GM23338 (cell line): ENCODE data around the gene NLRP1. TPM values are rescaled to one million over a fixed set of nuclear protein-coding genes. Genes with fewer than 3 reads are reported as not detected.
A peak's percentile ranks its signal among the peaks of the same experiment; 100 is the strongest.

ENCODE experiments used
- ATAC-seq: fragments of 200-7000 bp; cut with Tn5 transposase; 3 replicates; pipeline ENCODE4 v1.9.1; 2020
- DNase-seq: peaks from one replicate; pipeline ENCODE4 v3.0.0-alpha.2; 2015; ENCODE audit warnings: low spot score
- H2AFZ ChIP-seq: fragments of 200-600 bp; sonication (generic); 2 replicates; pipeline ENCODE4 v1.8.0; 2016; ENCODE audit warnings: antibody characterized with exemption, mild to moderate bottlenecking, moderate library complexity
- H3F3A ChIP-seq: fragments of 200-600 bp; sonication (generic); replicated peaks from 2 replicates; pipeline ENCODE4 v1.8.0; 2017; ENCODE audit warnings: antibody characterized with exemption, mixed run types, low read depth
- H3K27ac ChIP-seq: fragments of 200-600 bp; sonication (generic); 2 replicates; pipeline ENCODE4 v1.6.1; 2016; ENCODE audit warnings: low read depth
- H3K27me3 ChIP-seq: fragments of 200-600 bp; sonication (generic); 2 replicates; pipeline ENCODE4 v1.8.0; 2016; ENCODE audit warnings: mild to moderate bottlenecking, mixed run types, moderate library complexity; ENCODE audit not compliant: insufficient read depth
- H3K36me3 ChIP-seq: fragments of 200-600 bp; sonication (generic); 2 replicates; pipeline ENCODE4 v1.8.0; 2016; ENCODE audit warnings: mild to moderate bottlenecking; ENCODE audit not compliant: insufficient read depth
- H3K4me1 ChIP-seq: fragments of 200-600 bp; sonication (generic); 2 replicates; pipeline ENCODE4 v1.8.0; 2016; ENCODE audit warnings: mild to moderate bottlenecking, moderate library complexity; ENCODE audit not compliant: insufficient read depth
- H3K4me2 ChIP-seq: fragments of 200-600 bp; sonication (generic); 2 replicates; pipeline ENCODE4 v1.7.1; 2017; ENCODE audit warnings: mixed run types
- H3K4me3 ChIP-seq: fragments of 200-600 bp; sonication (generic); 2 replicates; pipeline ENCODE4 v1.6.1; 2016; ENCODE audit warnings: mixed run types
- H3K79me2 ChIP-seq: fragments of 200-600 bp; sonication (generic); replicated peaks from 2 replicates; pipeline ENCODE4 v1.8.0; 2017; ENCODE audit warnings: mild to moderate bottlenecking; ENCODE audit not compliant: insufficient read depth
- H3K9me2 ChIP-seq: fragments of 200-600 bp; sonication (generic); 2 replicates; pipeline ENCODE4 v1.8.0; 2017; ENCODE audit not compliant: insufficient read depth
- H4K20me1 ChIP-seq: fragments of 200-600 bp; sonication (generic); replicated peaks from 2 replicates; pipeline ENCODE4 v1.8.0; 2017; ENCODE audit warnings: mild to moderate bottlenecking; ENCODE audit not compliant: insufficient read depth
- H3K27ac Mint-ChIP-seq: 2 replicates; pipeline ENCODE4 v1.8.0; 2020; ENCODE audit warnings: inconsistent platforms, mild to moderate bottlenecking, moderate library complexity, mixed read lengths
- H3K27me3 Mint-ChIP-seq: 3 replicates; pipeline ENCODE4 v1.8.0; 2022; ENCODE audit warnings: low read depth, mild to moderate bottlenecking, moderate library complexity, mixed read lengths, inconsistent platforms; ENCODE audit not compliant: insufficient read depth, poor library complexity
- H3K36me3 Mint-ChIP-seq: 3 replicates; pipeline ENCODE4 v1.8.0; 2021; ENCODE audit warnings: low read depth, mild to moderate bottlenecking, inconsistent platforms, moderate library complexity, mixed read lengths
- H3K4me1 Mint-ChIP-seq: 3 replicates; pipeline ENCODE4 v1.8.0; 2020; ENCODE audit warnings: mild to moderate bottlenecking, inconsistent platforms, mixed read lengths
- H3K4me3 Mint-ChIP-seq: 3 replicates; pipeline ENCODE4 v1.8.0; 2021; ENCODE audit warnings: moderate library complexity, mild to moderate bottlenecking, inconsistent platforms, mixed read lengths
- H3K9me3 Mint-ChIP-seq: 3 replicates; pipeline ENCODE4 v1.8.0; 2020; ENCODE audit warnings: moderate library complexity, mild to moderate bottlenecking, inconsistent platforms, mixed read lengths
- CTCF ChIP-seq, 2 experiments: fragments of 200-600 bp in 1 of 2; sonication (generic) in 1 of 2; conservative IDR thresholded peaks; 2 replicates each; pipeline versions ENCODE4 v1.5.1 to v1.6.1; 2016 to 2017; ENCODE audit warnings: antibody characterized with exemption in 2 of 2, low read depth in 2 of 2, mild to moderate bottlenecking in 2 of 2, moderate library complexity in 1 of 2
- EZH2 ChIP-seq: fragments of 200-600 bp; sonication (generic); IDR thresholded peaks from one replicate; pipeline ENCODE4 v1.8.0; 2017; ENCODE audit warnings: antibody characterized with exemption, mild to moderate bottlenecking, low read depth; ENCODE audit not compliant: unreplicated experiment
- JUNB ChIP-seq: IDR thresholded peaks from one replicate; pipeline ENCODE4 v1.6.1; 2016; ENCODE audit warnings: antibody characterized with exemption; ENCODE audit not compliant: unreplicated experiment
- NANOG ChIP-seq: IDR thresholded peaks from 2 replicates; pipeline ENCODE4 v1.6.1; 2016; ENCODE audit warnings: antibody characterized with exemption, borderline replicate concordance
- STAT1 ChIP-seq: IDR thresholded peaks from one replicate; pipeline ENCODE4 v1.6.1; 2016; ENCODE audit warnings: antibody characterized with exemption; ENCODE audit not compliant: unreplicated experiment
- ZNF114 ChIP-seq: fragments of 250-450 bp; sonication (Bioruptor Pico); IDR thresholded peaks from 2 replicates; pipeline ENCODE4 v1.5.0; 2020; ENCODE audit warnings: mild to moderate bottlenecking, moderate library complexity
- ZNF331 ChIP-seq: fragments of 250-450 bp; sonication (Bioruptor Pico); IDR thresholded peaks from 2 replicates; pipeline ENCODE4 v1.5.0; 2020; ENCODE audit warnings: low read depth, mild to moderate bottlenecking, moderate library complexity
- polyA plus RNA-seq: library from polyadenylated mRNA; unstranded; fragments of >200 nt; fragmentation: Nextera tagmentation; extraction: Ambion mirVana; gene quantifications from 2 replicates; pipeline ENCODE4 v1.2.1, GENCODE V29; 2016
- total RNA-seq: library from RNA; depleted of rRNA; stranded (reverse); fragments of >200 nt; shearing (Covaris generic); gene quantifications from 2 replicates; pipeline ENCODE4 v1.2.3, GENCODE V29; 2014

The NLRP1 gene
- total and polyA plus RNA-seq, 2 experiments from 2014 or later = 7.6 to 16.2 TPM

- TF ChIP-seq CTCF (conservative IDR thresholded peaks at IDR 0.05; ENCODE audit: low read depth in 2 of 2) = peak in 1 of 2 experiments; percentile 33; a peak in 2 of 4 replicates
Observed at GRCh38 chr17:5499476-5500231, 84.7 kb downstream of the NLRP1 start (continued).

- Histone ChIP-seq H3K4me3 (no peak overlapping the region), H3K4me2 (no peak overlapping the region), H3K27ac (no peak overlapping the region), H4K20me1 (peaks cover 11% of the 10 kb centered on the region), H3F3A (peaks cover 3% of the 10 kb centered on the region; the same call in 1 of the 2 replicates), H3K27me3 (peaks cover 5% of the 10 kb centered on the region; the same call in 1 of the 2 replicates), H3K9me2 (no peaks in the 10 kb centered on the region), H3K36me3 (peaks cover 19% of the 10 kb centered on the region), H3K4me1 (peaks cover 2% of the 10 kb centered on the region; the same call in 1 of the 2 replicates), H3K79me2 (peaks cover 19% of the 10 kb centered on the region), H2AFZ (no peak overlapping the region)
- no peak overlapping the region for H3K27ac Mint-ChIP-seq
- ATAC-seq (no peak), DNase-seq (no peak)
- no peaks in the 10 kb centered on the region; the same call in 2 of the 3 replicates for H3K9me3 Mint-ChIP-seq
- peaks cover 25% of the 10 kb centered on the region for H3K36me3 Mint-ChIP-seq
- H3K27me3 Mint-ChIP-seq = peaks cover 6% of the 10 kb centered on the region
- H3K4me1 Mint-ChIP-seq = no peaks in the 10 kb centered on the region
- TF ChIP-seq CTCF (conservative IDR thresholded peaks at IDR 0.05; ENCODE audit: low read depth in 2 of 2) = no peak
- no peak for TF ChIP-seq NANOG
- TF ChIP-seq EZH2 = no peak
- no peak for TF ChIP-seq JUNB
- no peak for TF ChIP-seq ZNF331 (CRISPR knock-in tag)
- no peak for TF ChIP-seq STAT1
- TF ChIP-seq ZNF114 = no peak
- H3K4me3 Mint-ChIP-seq = no peak overlapping the region
Observed at GRCh38 chr17:5492970-5493369, 91.3 kb downstream of the NLRP1 start.

- no peak overlapping the region for H3K4me3 ChIP-seq
- H3K4me2 ChIP-seq = no peak overlapping the region
- H3F3A ChIP-seq = peaks cover 7% of the 10 kb centered on the region; the same call in 1 of the 2 replicates
- H3K4me3 Mint-ChIP-seq = no peak overlapping the region
- H4K20me1 ChIP-seq = peaks cover 15% of the 10 kb centered on the region
- H3K79me2 ChIP-seq = peaks cover 53% of the 10 kb centered on the region
- peaks cover 43% of the 10 kb centered on the region for H3K36me3 Mint-ChIP-seq
- no peaks in the 10 kb centered on the region for H3K27me3 ChIP-seq
- TF ChIP-seq CTCF (conservative IDR thresholded peaks at IDR 0.05; ENCODE audit: low read depth in 2 of 2) = no peak
- no peak for TF ChIP-seq JUNB
- no peak for TF ChIP-seq ZNF331 (CRISPR knock-in tag)
- no peak overlapping the region for H3K27ac Mint-ChIP-seq
- H3K4me1 Mint-ChIP-seq = peaks cover 7% of the 10 kb centered on the region; the same call in 2 of the 3 replicates
- H3K9me3 Mint-ChIP-seq = no peaks in the 10 kb centered on the region; the same call in 2 of the 3 replicates
- peaks cover 18% of the 10 kb centered on the region for H3K27me3 Mint-ChIP-seq
- DNase-seq = no peak
- H3K36me3 ChIP-seq = peaks cover 28% of the 10 kb centered on the region
- H3K4me1 ChIP-seq = peaks cover 20% of the 10 kb centered on the region
- no peaks in the 10 kb centered on the region for H3K9me2 ChIP-seq
- ATAC-seq = no peak
- no peak overlapping the region for H2AFZ ChIP-seq
- no peak overlapping the region for H3K27ac ChIP-seq
Observed at GRCh38 chr17:5488752-5489151, 95.6 kb downstream of the NLRP1 start.
